ENCODE measurements around the gene VASH1. TPM values are rescaled to one million over a fixed set of nuclear protein-coding genes. Genes with fewer than 3 reads are reported as not detected.

VASH1 gene
- total RNA-seq, 4 donors from 2014 or later = 5.6 to 17.5 (median 9.2) TPM

DNA sequence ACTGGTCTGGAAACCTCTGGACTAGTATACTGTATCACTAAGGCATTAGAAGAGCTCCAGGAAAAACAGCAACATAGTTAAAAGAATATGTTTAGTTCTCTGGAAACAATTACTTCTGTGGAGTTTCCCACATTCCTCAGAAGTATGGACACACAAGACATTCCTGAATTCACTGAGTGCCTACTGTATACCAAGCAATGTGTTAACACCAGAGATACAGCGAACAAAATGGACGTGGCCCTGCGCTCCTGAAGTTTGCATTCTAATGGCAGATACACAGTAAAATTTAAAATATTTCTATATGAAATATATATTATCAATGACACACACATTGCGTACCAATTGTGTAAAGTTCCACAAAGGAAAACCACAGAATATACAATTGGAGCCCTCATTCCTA, 50.3 kb downstream of the VASH1 start:
- H3K9me3 ChIP-seq = no peaks in the 10 kb centered on the region
- TF ChIP-seq POLR2A (IDR thresholded peaks at IDR 0.05; ENCODE audit: low read depth) = no peak
- TF ChIP-seq POLR2AphosphoS5 (IDR thresholded peaks at IDR 0.05) = no peak
- no peak for TF ChIP-seq EP300 (IDR thresholded peaks at IDR 0.05)

DNA sequence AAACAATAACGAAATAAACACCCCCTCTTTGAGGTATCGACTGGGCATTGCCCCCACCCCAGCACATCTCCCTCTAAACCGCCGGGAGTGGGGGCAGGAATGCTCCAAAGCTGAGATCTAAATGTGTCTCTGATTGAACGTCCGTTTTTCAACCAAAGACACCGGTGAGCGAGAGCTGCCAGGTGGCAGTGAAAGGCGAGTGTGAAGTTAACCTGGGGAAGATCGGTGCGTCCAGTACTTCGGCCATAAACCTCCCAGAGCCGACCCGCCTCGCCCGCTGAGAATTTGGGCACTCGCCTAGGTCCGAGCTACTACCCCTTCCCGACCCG, 50.8 kb downstream of the VASH1 start:
- intact Hi-C loops (cut with DNase I) = no loop called here
- H3K9me3 ChIP-seq = no peaks in the 10 kb centered on the region
- WGBS = 0% methylated on average over 19 of the region's 20 CpGs
- no peaks in the 10 kb centered on the region for H3K27me3 ChIP-seq
- H3K36me3 ChIP-seq = peaks cover 0 to 25% (median 24%) of the 10 kb centered on the region in 4 donors
- H3K4me3 ChIP-seq = peak overlapping the region; percentile 84 to 97 (median 92)
- DNase-seq (ENCODE audit: extremely low spot score) = no peak
- TF ChIP-seq EP300 (IDR thresholded peaks at IDR 0.05) (no peak), POLR2A (IDR thresholded peaks at IDR 0.05; ENCODE audit: low read depth) (no peak), POLR2AphosphoS5 (IDR thresholded peaks at IDR 0.05) (no peak)
- TF ChIP-seq, protein P1, sequence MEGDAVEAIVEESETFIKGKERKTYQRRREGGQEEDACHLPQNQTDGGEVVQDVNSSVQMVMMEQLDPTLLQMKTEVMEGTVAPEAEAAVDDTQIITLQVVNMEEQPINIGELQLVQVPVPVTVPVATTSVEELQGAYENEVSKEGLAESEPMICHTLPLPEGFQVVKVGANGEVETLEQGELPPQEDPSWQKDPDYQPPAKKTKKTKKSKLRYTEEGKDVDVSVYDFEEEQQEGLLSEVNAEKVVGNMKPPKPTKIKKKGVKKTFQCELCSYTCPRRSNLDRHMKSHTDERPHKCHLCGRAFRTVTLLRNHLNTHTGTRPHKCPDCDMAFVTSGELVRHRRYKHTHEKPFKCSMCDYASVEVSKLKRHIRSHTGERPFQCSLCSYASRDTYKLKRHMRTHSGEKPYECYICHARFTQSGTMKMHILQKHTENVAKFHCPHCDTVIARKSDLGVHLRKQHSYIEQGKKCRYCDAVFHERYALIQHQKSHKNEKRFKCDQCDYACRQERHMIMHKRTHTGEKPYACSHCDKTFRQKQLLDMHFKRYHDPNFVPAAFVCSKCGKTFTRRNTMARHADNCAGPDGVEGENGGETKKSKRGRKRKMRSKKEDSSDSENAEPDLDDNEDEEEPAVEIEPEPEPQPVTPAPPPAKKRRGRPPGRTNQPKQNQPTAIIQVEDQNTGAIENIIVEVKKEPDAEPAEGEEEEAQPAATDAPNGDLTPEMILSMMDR (IDR thresholded peaks at IDR 0.05) = no peak
- H3K4me1 ChIP-seq = peaks cover 24 to 31% (median 27%) of the 10 kb centered on the region in 4 donors
- H3K27ac ChIP-seq (replicated peaks in 1 of 4) = peak overlapping the region; percentile 82 to 90 (median 86)

More for the DNA sequence above, 50.3 kb downstream of the VASH1 start:
- Histone ChIP-seq H3K4me1 (peaks cover 24 to 31% (median 27%) of the 10 kb centered on the region in 4 donors), H3K27ac (replicated peaks in 1 of 4) (peak overlapping the region; percentile 82 to 90 (median 86)), H3K4me3 (peak overlapping the region; percentile 84 to 97 (median 92)), H3K27me3 (no peaks in the 10 kb centered on the region), H3K36me3 (peaks cover 3 to 30% (median 29%) of the 10 kb centered on the region in 4 donors)
- WGBS = 69% methylated on average over 4 of the region's 4 CpGs
- intact Hi-C loops (cut with DNase I) = no loop called here
- no peak for DNase-seq (ENCODE audit: extremely low spot score)

- H3K4me1 ChIP-seq = peaks cover 21 to 31% (median 27%) of the 10 kb centered on the region in 4 donors
- H3K27ac ChIP-seq (replicated peaks in 1 of 4) = peak within 1 kb of the TSS; percentile 82 to 90 (median 86)
- peak; percentile 99 for DNase-seq (ENCODE audit: extremely low spot score)
- peak; percentile 91 to 95 for TF ChIP-seq POLR2AphosphoS5 (IDR thresholded peaks at IDR 0.05)
- peak; percentile 64 for TF ChIP-seq POLR2A (IDR thresholded peaks at IDR 0.05; ENCODE audit: low read depth)
- TF ChIP-seq, protein P1 (IDR thresholded peaks at IDR 0.05) = peak in 1 of 3 experiments; percentile 45
- TF ChIP-seq EP300 (IDR thresholded peaks at IDR 0.05) = no peak
- no peaks in the 10 kb centered on the region for H3K27me3 ChIP-seq
- intact Hi-C loops (cut with DNase I) = no loop called here
- H3K36me3 ChIP-seq = peaks cover 0 to 18% (median 17%) of the 10 kb centered on the region in 4 donors
- WGBS = 26% methylated on average over 9 of the region's 69 CpGs
- peak within 1 kb of the TSS; percentile 84 to 97 (median 92) for H3K4me3 ChIP-seq
- H3K9me3 ChIP-seq = no peaks in the 10 kb centered on the region
These were observed 51.4 kb downstream of the VASH1 start, which contains the start of gene ANGEL1 for GRCh38 chr14:76812422-76813383. Gene ANGEL1 (minus strand): TSS chr14:76812882. CDS start chr14:76812827, 55 bp downstream.

DNA sequence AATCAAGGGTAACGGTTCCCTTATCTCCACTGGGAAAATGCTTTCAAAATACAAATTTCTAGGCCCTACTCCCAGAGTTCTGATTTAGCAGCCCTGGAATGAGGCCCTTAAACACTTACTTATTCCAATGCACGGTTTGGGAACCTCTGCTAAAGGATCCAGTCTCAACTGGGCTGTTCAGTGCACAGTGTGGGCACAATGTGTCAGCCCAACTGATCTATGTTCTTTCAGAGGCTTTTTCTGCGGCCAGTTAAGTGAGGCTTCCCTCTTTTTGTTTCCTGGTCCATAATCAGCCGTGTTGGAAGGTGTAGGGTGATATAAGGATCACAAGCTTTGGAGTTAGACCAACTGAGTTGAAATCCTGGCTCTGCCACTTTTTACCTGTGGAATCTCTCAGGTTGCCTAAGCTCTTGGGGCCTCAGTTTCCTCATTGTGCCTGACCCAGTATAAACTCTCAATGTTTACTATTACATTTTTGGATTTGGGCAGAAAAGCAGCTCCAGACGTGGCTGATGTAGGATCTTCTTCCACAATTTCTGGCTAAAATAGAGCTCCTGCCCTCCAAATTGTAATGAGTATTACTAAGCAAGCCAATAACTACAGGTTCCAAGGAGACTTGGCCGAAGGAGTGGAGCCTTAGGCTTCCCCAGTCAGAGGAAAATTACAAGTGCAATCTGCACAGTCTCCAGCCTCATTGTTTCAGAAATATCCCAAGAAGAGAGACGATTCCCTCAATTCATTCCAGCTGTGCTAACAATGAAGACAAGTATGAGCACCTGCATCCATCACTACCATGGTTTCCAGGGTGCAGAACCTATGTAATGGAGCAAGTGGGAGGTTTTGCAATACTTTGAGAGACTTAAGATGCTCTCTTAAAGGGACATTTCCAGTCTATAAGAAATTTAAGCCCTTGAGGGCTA, 53.7 kb downstream of the VASH1 start:
- Histone ChIP-seq H3K4me3 (no peak overlapping the region), H3K27ac (replicated peaks in 1 of 4) (no peak overlapping the region), H3K27me3 (no peaks in the 10 kb centered on the region), H3K9me3 (no peaks in the 10 kb centered on the region), H3K4me1 (peaks cover 13 to 29% (median 25%) of the 10 kb centered on the region in 4 donors), H3K36me3 (no peaks in the 10 kb centered on the region)
- no peak for TF ChIP-seq POLR2AphosphoS5 (IDR thresholded peaks at IDR 0.05)
- TF ChIP-seq POLR2A (IDR thresholded peaks at IDR 0.05; ENCODE audit: low read depth) = no peak
- TF ChIP-seq EP300 (IDR thresholded peaks at IDR 0.05) = no peak
- TF ChIP-seq, protein P1 (IDR thresholded peaks at IDR 0.05) = no peak
- peak; percentile 62 for DNase-seq (ENCODE audit: extremely low spot score)
- WGBS = 78% methylated on average over 7 of the region's 7 CpGs
- intact Hi-C loops (cut with DNase I) = no loop called here

Data from esophagus muscularis mucosa (tissue), 4 donors.